Eye (tissue), 1 donor: ENCODE measurements around the gene PSMB5.
"Not testable (repeated sequence)": the region's sequence is repeated elsewhere in the genome, so short reads cannot be mapped to it uniquely, and the experiment has no call there.

ENCODE experiments used
- DNase-seq: peaks from one replicate; pipeline ENCODE4 v3.0.0-alpha.2; 2015

Gene PSMB5

DNA sequence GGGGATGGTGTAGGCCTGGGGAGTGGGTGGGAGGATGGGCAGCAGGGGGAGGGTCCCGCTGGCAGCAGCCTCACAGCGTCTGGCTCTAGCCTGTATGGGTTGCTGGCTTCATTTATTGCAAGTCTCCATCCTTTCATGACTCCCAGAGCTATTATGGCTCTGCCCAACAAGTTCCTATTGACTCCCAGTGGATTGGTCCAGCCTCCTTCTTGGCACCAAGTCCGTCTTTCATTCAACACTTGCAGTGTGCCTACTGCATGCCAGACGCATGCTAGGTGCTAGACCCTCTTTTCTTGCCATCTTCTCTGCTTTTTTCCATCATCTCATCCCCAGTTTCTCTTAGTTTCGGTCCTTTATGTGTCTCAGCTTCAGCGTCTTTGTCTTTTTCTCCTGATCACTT lies 8.4 kb upstream of the PSMB5 start:
- no peak for DNase-seq

DNA sequence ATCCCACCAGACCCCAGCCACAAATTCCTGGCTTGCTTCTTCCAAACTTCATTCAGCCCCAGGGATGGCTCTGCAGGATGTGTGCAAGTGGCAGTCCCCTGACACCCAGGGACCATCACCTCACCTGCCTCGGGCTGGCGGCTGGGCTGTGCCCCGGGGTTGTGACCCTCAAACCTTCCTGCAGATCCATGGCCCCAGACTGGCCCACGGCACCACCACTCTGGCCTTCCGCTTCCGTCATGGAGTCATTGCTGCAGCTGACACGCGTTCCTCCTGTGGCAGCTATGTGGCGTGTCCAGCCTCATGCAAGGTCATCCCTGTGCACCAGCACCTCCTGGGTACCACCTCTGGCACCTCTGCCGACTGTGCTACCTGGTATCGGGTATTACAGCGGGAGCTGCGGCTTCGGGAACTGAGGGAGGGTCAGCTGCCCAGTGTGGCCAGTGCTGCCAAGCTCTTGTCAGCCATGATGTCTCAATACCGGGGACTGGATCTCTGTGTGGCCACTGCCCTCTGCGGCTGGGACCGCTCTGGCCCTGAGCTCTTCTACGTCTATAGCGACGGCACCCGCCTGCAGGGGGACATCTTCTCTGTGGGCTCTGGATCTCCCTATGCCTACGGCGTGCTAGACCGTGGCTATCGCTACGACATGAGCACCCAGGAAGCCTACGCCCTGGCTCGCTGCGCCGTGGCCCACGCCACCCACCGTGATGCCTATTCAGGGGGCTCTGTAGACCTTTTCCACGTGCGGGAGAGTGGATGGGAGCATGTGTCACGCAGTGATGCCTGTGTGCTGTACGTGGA lies 7.7 kb upstream of the PSMB5 start, which contains the start of gene PSMB11:
PSMB11 (plus strand) TSS at position 51 of the 804 bp plus-strand sequence; CDS start at position 65, 14 bp downstream.
- no peak for DNase-seq

- no peak for DNase-seq
Observed at GRCh38 chr14:23041729-23042128, 7.0 kb upstream of the PSMB5 start.

GRCh38 chr14:23040100-23040499 lies 5.4 kb upstream of the PSMB5 start:
- no peak for DNase-seq

GRCh38 chr14:23035303-23036144 lies 824 bp upstream of the PSMB5 start:
- DNase-seq = no peak

DNA sequence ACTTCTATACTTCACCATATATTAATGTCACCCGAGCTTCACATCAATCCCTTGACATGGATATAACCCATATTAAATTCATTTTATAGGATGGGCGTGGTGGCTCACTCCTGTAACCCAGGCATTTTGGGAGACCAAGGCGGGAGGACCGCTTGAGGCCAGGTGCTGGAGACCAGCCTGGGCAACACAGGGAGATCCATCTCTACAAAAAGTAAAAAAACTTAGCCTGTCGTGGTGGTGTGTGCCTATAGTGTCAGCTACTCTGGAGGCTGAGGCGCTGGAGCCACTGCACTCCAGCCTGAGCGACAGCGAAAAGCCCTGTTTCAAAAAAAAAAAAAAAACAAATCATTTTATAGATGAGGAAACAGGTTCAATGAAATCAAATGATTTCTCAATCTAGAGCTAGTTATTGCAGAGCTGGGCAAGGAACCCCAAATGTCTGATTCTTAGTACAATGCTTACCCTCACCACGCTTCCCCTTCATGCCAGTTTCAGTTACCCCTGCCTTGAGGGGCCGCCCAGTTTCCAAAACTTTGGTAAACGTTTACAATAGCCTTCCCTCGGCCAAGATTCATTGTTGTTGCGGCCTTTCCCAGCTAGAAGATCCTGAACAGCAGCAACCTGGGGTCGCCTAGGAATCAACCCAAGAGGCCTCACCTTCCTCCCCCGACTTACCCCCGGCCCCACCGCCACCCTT lies 751 bp downstream of the PSMB5 start:
- DNase-seq = no peak

GRCh38 chr14:23033251-23033727 lies 1.4 kb downstream of the PSMB5 start:
- no peak for DNase-seq

DNA sequence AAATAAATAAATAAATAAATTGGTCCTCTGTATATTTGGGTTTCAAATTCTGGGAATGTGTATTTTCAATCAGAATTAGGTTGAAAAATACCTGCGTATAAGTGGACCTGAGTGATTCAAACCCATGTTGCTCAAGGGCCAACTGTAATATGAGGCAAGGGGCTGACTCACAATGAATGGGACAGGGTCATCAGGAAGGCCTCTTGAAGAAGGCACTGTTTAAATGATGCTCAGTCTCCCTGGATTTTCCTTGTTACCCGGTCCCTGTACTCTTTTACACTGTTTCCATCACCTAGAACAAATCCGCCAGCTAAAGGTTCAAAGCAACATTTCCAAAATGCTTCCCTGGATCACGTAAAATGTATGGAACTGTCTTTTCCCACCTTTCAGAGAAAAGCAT lies 3.8 kb downstream of the PSMB5 start:
- no peak for DNase-seq

- DNase-seq = no peak
Observed at GRCh38 chr14:23028799-23029198, 5.9 kb downstream of the PSMB5 start.

GRCh38 chr14:23025151-23025814 lies 9.4 kb downstream of the PSMB5 start:
- DNase-seq = peak; percentile 70

DNA sequence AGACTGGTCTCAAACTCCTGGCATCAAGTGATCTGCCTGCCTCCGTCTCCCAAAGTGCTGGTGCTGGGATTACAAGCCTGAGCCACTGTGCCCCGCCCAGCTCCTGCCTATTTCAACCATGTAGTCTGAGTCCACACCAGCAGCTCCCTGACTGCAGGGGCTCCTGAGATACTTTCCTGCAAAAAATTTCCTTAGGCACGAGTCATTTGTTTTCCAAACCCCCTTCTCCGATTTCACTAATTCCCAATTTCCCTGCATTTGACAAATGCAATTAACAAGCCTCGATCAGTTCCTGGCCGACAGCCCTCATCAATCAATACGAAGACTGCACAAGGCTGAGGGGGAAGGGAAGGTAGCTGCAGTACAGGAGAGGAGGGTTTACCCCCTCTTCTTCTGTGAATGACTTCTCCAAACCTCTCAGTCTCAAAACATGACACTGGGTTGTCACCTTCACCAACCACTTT lies 10.1 kb downstream of the PSMB5 start:
- DNase-seq = no peak

DNA sequence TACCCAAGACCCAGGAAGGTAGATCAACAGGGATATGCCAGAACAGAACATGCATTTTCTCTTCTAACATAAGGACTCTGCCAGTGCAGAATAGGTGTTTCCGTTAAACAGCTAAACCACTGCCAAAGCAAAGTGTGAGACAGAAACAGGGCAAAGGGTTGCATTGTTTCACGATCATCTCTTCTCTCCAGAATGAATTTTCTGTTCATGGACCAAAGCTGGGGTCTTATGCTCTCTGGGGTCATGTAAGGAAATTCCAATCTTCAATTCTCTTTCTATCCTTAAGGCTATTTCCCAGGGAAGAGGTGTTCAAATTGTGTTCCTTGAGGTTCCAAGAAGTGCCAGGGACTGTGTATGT lies 10.9 kb downstream of the PSMB5 start:
- no peak for DNase-seq

- DNase-seq = no peak
Observed at GRCh38 chr14:23023022-23023794, 11.5 kb downstream of the PSMB5 start.

GRCh38 chr14:23021889-23022442 lies 12.7 kb downstream of the PSMB5 start:
- peak; percentile 44 for DNase-seq

GRCh38 chr14:23021434-23021833 lies 13.3 kb downstream of the PSMB5 start:
- DNase-seq = peak; percentile 88

GRCh38 chr14:23020143-23021128 lies 14.3 kb downstream of the PSMB5 start:
- no peak for DNase-seq

- no peak for DNase-seq
Observed at GRCh38 chr14:23018107-23018506, 16.6 kb downstream of the PSMB5 start.

DNA sequence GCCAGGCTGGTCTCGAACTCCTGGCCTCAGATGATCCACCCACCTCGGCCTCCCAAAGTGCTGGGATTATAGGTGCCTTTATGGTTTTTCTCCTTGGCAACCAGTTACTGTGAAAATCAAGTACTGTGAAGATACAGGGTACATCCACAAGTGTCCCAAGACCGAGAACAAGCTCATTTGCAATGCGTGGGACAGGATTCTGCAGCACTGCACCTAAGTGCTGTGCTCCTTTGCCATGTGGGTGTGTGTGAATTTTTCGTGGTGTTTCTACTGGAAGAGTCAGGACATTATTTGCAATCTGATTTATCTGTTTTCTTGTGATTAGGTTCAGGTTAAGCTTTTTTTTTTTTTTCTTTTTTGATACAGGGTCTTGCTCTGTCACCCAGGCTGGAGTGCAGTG lies 17.6 kb downstream of the PSMB5 start:
- DNase-seq = no peak

DNA sequence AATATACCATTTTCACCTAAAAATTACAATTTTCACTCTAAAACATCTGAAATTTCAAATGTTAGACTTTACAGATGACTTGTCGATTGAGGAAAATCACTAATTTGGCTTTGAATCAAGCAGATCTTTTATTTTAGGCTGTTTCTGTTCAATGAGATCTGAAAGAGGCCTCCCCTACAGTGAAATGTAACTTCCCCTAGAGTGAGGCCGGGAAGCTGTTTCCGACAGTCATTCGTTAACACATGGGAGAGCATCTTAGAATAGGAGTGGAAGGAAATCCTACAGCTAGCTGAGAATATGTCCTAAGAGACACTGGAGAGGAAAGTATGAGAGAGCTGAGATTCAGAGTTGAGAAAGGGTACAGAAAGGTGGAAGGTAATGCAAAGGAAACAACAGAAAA lies 19.1 kb downstream of the PSMB5 start:
- DNase-seq = no peak

GRCh38 chr14:23013749-23014054 lies 21.0 kb downstream of the PSMB5 start:
- DNase-seq = not testable (repeated sequence)
